NB4 (cell line): ENCODE results near the gene DGKI.

Experiments
- CTCF ChIP-seq: IDR thresholded peaks from one replicate; pipeline ENCODE4 v1.5.1; 2012; ENCODE audit warnings: low read depth, low read length
- POLR2A ChIP-seq: IDR thresholded peaks from 2 replicates; pipeline ENCODE4 v1.6.1; 2011; ENCODE audit warnings: mild to moderate bottlenecking; ENCODE audit not compliant: insufficient read length; ENCODE audit errors: extremely low read depth

- no peak for TF ChIP-seq POLR2A
- no peak for TF ChIP-seq CTCF
These were observed 451.4 kb downstream of the DGKI start for GRCh38 chr7:137395420-137395819.
